DND-41 (cell line): ENCODE measurements around the gene FBLL1.

ENCODE experiments used
- ATAC-seq: fragments of 200-7000 bp; cut with Tn5 transposase; 3 replicates; pipeline ENCODE4 v1.9.1; 2021; ENCODE audit warnings: low read depth; ENCODE audit not compliant: insufficient read depth
- DNase-seq: peaks from one replicate; pipeline ENCODE4 v3.0.0-alpha.2; 2020
- H2AFZ ChIP-seq: 2 replicates; pipeline ENCODE4 v1.6.0; 2012; ENCODE audit warnings: low read depth, low read length
- H3K27ac ChIP-seq: 2 replicates; pipeline ENCODE4 v1.5.1; 2012; ENCODE audit warnings: low read length, inconsistent platforms
- H3K27me3 ChIP-seq: fragments of 200-600 bp; sonication (generic); 2 replicates; pipeline ENCODE4 v1.6.0; 2012; ENCODE audit warnings: low read length, mild to moderate bottlenecking, inconsistent platforms; ENCODE audit not compliant: insufficient read depth, poor library complexity
- H3K36me3 ChIP-seq: 2 replicates; pipeline ENCODE4 v1.5.1; 2012; ENCODE audit warnings: low read length, inconsistent platforms; ENCODE audit not compliant: insufficient read depth
- H3K4me1 ChIP-seq: 2 replicates; pipeline ENCODE4 v1.5.1; 2012; ENCODE audit warnings: mild to moderate bottlenecking, low read length; ENCODE audit not compliant: insufficient read depth
- H3K4me2 ChIP-seq: 2 replicates; pipeline ENCODE4 v1.6.0; 2012; ENCODE audit warnings: mild to moderate bottlenecking, moderate library complexity, low read length, inconsistent platforms; ENCODE audit not compliant: insufficient read depth
- H3K4me3 ChIP-seq, 2 experiments: fragments of 200-600 bp in 1 of 2; shearing (Covaris generic) in 1 of 2; 2 replicates each; pipeline ENCODE4 v1.5.1; 2012 to 2016; ENCODE audit warnings: inconsistent platforms in 2 of 2, low read length in 2 of 2, mild to moderate bottlenecking in 2 of 2, low read depth in 1 of 2, moderate library complexity in 1 of 2
- H3K79me2 ChIP-seq: 2 replicates; pipeline ENCODE4 v1.6.0; 2012; ENCODE audit warnings: low read length, inconsistent platforms; ENCODE audit not compliant: insufficient read depth
- H3K9ac ChIP-seq: 2 replicates; pipeline ENCODE4 v1.6.0; 2012; ENCODE audit warnings: low read depth, mild to moderate bottlenecking, inconsistent platforms, low read length, moderate library complexity
- H3K9me3 ChIP-seq: 2 replicates; pipeline ENCODE4 v1.5.1; 2012; ENCODE audit warnings: low read length, moderate library complexity, mild to moderate bottlenecking, inconsistent platforms; ENCODE audit not compliant: insufficient read depth, severe bottlenecking
- H4K20me1 ChIP-seq: 2 replicates; pipeline ENCODE4 v1.6.0; 2012; ENCODE audit warnings: low read length; ENCODE audit not compliant: insufficient read depth
- CTCF ChIP-seq: IDR thresholded peaks from 2 replicates; pipeline ENCODE4 v1.5.1; 2012; ENCODE audit warnings: borderline replicate concordance, low read length, moderate library complexity, mild to moderate bottlenecking; ENCODE audit not compliant: poor library complexity, severe bottlenecking; ENCODE audit errors: extremely low read depth
- EZH2 ChIP-seq: IDR thresholded peaks from 3 replicates; pipeline ENCODE4 v1.6.1; 2012; ENCODE audit warnings: borderline replicate concordance, low read depth, mild to moderate bottlenecking, moderate library complexity, low read length, inconsistent platforms; ENCODE audit not compliant: severe bottlenecking

Gene FBLL1

DNA sequence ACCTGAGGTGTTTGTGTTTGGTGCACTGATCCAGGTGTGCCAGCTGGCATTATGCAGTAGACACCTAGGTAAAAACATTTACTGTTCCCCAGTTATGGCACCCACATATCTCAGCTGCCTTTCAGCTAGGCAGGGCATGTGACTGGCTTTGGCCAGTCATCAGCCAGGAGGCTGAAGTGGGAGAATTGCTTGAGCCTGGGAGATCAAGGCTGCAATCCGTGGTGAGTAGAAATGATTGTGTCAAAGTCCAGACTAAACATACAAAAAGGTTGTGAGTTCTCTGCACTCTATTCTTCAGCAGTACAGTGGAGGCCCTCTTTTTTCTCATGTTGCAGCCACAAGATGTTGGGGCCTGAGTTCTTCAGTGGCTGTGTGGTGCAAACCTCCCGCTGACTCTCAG, 3.2 kb upstream of the FBLL1 start:
- ATAC-seq (no peak), DNase-seq (no peak)
- H3K4me1 ChIP-seq, result no peaks in the 10 kb centered on the region
- no peak overlapping the region for H3K27ac ChIP-seq
- no peak overlapping the region for H3K4me3 ChIP-seq
- H3K36me3 ChIP-seq, result peaks cover 3% of the 10 kb centered on the region; the same call in 1 of the 2 replicates
- no peaks in the 10 kb centered on the region for H3K79me2 ChIP-seq
- no peaks in the 10 kb centered on the region for H4K20me1 ChIP-seq
- no peaks in the 10 kb centered on the region for H3K27me3 ChIP-seq
- no peak overlapping the region for H3K9ac ChIP-seq
- no peak for TF ChIP-seq CTCF
- no peaks in the 10 kb centered on the region for H3K9me3 ChIP-seq
- no peak overlapping the region for H3K4me2 ChIP-seq
- H2AFZ ChIP-seq, result no peak overlapping the region

DNA sequence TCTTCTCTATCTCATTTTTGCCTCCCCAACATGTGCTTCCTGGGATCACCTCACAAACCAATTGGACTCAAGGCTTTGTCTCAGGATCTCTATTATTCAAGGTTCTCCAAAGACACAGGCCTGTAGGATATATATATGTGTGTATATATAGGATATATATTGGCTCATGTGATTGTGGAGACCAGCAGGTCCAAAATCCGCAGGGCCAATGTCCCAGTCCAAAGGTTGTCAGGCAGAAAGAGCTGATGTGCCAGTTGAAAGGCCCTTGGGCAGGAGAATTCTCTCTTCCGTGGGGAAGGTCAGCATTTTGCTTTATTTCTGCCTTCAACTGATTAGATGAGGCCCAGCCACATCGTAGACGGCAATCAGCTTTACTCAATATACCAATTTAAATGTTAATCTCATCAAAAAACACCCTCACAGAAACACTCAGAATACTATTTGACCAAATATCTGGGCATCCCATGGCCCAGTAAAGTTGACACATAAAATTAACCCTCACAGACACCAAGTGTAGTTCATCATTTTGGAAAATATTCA, 1.3 kb upstream of the FBLL1 start:
- Histone ChIP-seq H3K79me2 (no peaks in the 10 kb centered on the region), H2AFZ (no peak overlapping the region), H3K4me1 (no peaks in the 10 kb centered on the region), H3K36me3 (no peaks in the 10 kb centered on the region), H3K9ac (no peak overlapping the region), H3K9me3 (no peaks in the 10 kb centered on the region), H3K4me2 (no peak overlapping the region), H3K27ac (no peak overlapping the region), H3K27me3 (no peaks in the 10 kb centered on the region), H3K4me3 (no peak overlapping the region), H4K20me1 (no peaks in the 10 kb centered on the region)
- ATAC-seq (no peak), DNase-seq (no peak)
- TF ChIP-seq CTCF (no peak), EZH2 (no peak)

DNA sequence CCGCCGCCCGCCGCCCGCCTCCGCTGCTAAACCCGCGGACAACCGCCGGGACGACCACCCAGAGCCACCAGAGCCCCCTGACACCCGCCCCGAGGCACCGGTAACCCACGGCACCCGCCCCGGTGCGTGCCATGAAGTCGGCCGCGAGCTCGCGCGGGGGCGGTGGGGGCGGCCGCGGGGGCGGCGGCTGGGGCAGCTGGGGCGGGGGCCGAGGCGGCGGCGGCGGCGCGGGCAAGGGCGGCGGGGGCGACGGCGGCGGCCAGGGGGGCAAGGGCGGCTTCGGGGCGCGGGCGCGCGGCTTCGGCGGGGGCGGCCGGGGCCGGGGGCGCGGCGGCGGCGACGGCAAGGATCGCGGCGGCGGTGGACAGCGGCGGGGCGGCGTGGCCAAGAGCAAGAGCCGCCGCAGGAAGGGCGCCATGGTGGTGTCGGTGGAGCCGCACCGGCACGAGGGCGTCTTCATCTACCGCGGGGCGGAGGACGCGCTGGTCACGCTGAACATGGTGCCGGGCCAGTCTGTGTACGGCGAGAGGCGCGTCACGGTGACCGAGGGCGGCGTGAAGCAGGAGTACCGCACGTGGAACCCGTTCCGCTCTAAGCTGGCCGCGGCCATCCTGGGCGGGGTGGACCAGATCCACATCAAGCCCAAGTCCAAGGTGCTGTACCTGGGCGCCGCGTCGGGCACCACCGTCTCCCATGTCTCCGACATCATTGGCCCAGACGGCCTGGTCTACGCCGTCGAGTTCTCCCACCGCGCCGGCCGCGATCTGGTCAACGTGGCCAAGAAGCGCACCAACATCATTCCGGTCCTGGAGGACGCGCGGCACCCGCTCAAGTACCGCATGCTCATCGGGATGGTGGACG, 499 bp downstream of the FBLL1 start:
- H4K20me1 ChIP-seq, result no peaks in the 10 kb centered on the region
- H3K79me2 ChIP-seq, result no peaks in the 10 kb centered on the region
- no peak overlapping the region for H3K27ac ChIP-seq
- H3K9me3 ChIP-seq, result no peaks in the 10 kb centered on the region
- H2AFZ ChIP-seq, result no peak overlapping the region
- H3K4me1 ChIP-seq, result no peaks in the 10 kb centered on the region
- no peak overlapping the region for H3K4me3 ChIP-seq
- no peak overlapping the region for H3K9ac ChIP-seq
- ATAC-seq (no peak), DNase-seq (no peak)
- TF ChIP-seq EZH2 (no peak), CTCF (no peak)
- H3K4me2 ChIP-seq, result no peak overlapping the region
- no peaks in the 10 kb centered on the region for H3K27me3 ChIP-seq
- no peaks in the 10 kb centered on the region for H3K36me3 ChIP-seq
